Activated T-cell treated with anti-CD3 and anti-CD28 coated beads, Interleukin-2, amount 50 U/mL, for 4 hours (primary cell): ENCODE results near the gene MALRD1. TPM values are rescaled to one million over a fixed set of nuclear protein-coding genes. Genes with fewer than 3 reads are reported as not detected.
A peak's percentile ranks its signal among the peaks of the same experiment; 100 is the strongest.
"Not testable (repeated sequence)": the region's sequence is repeated elsewhere in the genome, so short reads cannot be mapped to it uniquely, and the experiment has no call there.

Experiments
- ATAC-seq, 2 donors: fragments of 200-7000 bp; cut with Tn5 transposase; one replicate each; pipeline ENCODE4 v1.10.0; 2021
- DNase-seq: peaks from one replicate; pipeline ENCODE4 v3.0.0-alpha.2; 2020
- H3K27me3 Mint-ChIP-seq: one replicate; pipeline ENCODE4 v1.8.0; 2021; ENCODE audit warnings: low read depth, mixed read lengths
- H3K36me3 Mint-ChIP-seq: one replicate; pipeline ENCODE4 v1.8.0; 2022; ENCODE audit warnings: mixed read lengths; ENCODE audit not compliant: insufficient read depth
- H3K4me1 Mint-ChIP-seq: one replicate; pipeline ENCODE4 v1.8.0; 2021; ENCODE audit warnings: low read depth, mixed read lengths
- H3K4me3 Mint-ChIP-seq: one replicate; pipeline ENCODE4 v1.8.0; 2021; ENCODE audit warnings: mild to moderate bottlenecking, moderate library complexity, mixed read lengths
- H3K9me3 Mint-ChIP-seq: one replicate; pipeline ENCODE4 v1.8.0; 2021; ENCODE audit warnings: mixed read lengths
- total RNA-seq, 3 donors: library from RNA; stranded (reverse); gene quantifications; one replicate each; pipeline ENCODE4 v1.2.1, GENCODE V29; 2021

Gene MALRD1
- total RNA-seq, 3 donors from 2014 or later: not detected

DNA sequence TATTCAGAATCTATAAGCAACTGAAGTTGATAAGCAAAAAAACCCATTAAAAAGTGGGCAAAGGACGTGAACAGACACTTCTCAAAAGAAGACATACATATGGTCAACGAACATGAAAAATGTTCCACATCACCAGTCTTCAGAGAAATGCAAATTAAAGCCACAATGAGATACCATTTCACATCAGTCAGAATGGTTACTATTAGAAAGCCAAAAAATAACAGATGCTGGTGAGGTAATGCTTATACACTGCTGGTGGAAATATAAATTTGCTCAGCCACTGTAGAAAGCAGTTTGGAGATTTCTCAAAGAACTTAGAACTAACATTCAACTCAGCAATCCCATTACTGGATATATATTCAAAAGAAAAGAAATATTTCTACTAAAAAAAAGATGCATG, 434.8 kb downstream of the MALRD1 start:
- no peak for ATAC-seq
- Mint-ChIP-seq H3K27me3 (no peaks in the 10 kb centered on the region), H3K4me1 (no peaks in the 10 kb centered on the region), H3K9me3 (peaks cover 7% of the 10 kb centered on the region), H3K4me3 (no peak overlapping the region), H3K36me3 (no peaks in the 10 kb centered on the region)
- no peak for DNase-seq

DNA sequence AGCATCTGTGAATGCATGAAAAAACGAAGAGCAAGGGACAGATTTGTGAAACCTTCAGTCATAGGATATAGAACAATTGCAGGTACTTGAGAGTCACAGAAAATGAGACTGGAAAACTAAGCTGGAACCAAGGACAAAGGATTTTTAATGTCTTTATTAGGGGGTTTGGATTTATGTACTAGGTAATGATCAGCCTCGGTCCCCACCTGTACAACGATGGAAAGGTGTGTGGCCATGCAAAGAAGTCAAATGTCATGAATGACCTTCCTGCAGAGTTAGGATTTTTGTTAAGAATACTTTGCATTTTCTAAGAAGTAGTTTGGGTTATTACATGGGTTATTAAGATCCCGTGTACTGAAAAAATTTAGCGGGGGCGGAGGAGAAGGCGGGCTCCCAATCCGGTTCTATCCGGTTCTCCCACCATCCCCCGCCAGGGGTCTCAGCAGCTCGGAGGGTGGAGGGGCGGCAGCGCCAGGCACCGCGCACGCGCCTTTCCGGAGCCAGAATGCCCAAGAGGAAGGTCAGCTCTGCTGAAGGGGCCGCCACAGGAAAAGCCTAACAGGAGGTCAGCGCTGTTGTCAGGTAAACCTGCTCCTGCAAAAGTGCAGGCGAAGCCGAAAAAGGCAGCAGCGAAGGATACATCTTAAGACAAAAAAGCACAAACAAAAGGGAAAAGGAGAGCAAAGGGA, 440.1 kb downstream of the MALRD1 start:
- ATAC-seq (no peak), DNase-seq (no peak)
- no peaks in the 10 kb centered on the region for H3K27me3 Mint-ChIP-seq
- H3K4me1 Mint-ChIP-seq: no peaks in the 10 kb centered on the region
- H3K36me3 Mint-ChIP-seq: no peaks in the 10 kb centered on the region
- H3K4me3 Mint-ChIP-seq: peak overlapping the region; percentile 11
- peaks cover 10% of the 10 kb centered on the region for H3K9me3 Mint-ChIP-seq

DNA sequence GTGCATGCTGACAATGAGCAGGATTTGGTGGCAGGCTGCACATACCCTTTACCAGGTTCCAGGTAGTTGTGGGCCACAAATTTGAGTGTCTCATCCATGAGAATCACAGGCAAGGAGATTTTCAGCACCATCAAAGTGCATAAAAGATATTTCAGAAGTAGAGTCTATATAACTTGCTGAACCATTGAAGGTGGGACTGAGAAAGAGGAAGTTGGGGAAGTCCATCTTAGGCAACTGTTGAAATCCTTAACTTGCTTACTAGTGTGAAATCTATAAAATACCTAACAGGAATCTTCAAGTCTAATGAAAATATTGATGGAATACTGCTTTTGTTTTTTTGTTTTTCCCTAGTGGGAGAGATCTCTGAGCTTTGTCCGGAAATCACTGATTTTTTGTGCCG, 442.6 kb downstream of the MALRD1 start:
- ATAC-seq: no peak
- Mint-ChIP-seq H3K4me3 (no peak overlapping the region), H3K36me3 (no peaks in the 10 kb centered on the region)

DNA sequence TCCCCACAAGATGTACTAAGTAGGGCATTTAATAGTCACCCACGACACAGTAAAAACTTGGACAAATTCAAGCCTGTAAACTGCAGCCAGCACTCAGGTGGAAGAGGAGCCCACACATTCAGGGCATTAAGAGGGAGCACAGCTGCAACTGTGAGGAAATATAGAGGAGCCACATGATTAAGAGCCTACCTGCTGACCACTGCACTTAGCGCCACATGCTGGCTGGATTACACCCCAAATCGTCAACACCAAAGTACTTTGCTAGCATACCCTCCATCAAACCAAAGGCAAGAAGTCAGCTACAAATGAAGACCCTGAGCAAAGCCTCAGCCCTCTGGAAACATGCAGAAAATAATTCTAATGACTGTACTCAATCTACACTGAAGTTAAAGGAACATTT, 445.3 kb downstream of the MALRD1 start:
- H3K4me3 Mint-ChIP-seq: no peak overlapping the region
- no peak for DNase-seq
- no peaks in the 10 kb centered on the region for H3K36me3 Mint-ChIP-seq
- H3K9me3 Mint-ChIP-seq: peaks cover 7% of the 10 kb centered on the region
- no peaks in the 10 kb centered on the region for H3K4me1 Mint-ChIP-seq
- no peak for ATAC-seq
- H3K27me3 Mint-ChIP-seq: no peaks in the 10 kb centered on the region

More for the DNA sequence above, 442.6 kb downstream of the MALRD1 start:
- Mint-ChIP-seq H3K27me3 (no peaks in the 10 kb centered on the region), H3K9me3 (peaks cover 11% of the 10 kb centered on the region), H3K4me1 (no peaks in the 10 kb centered on the region)
- no peak for DNase-seq

DNA sequence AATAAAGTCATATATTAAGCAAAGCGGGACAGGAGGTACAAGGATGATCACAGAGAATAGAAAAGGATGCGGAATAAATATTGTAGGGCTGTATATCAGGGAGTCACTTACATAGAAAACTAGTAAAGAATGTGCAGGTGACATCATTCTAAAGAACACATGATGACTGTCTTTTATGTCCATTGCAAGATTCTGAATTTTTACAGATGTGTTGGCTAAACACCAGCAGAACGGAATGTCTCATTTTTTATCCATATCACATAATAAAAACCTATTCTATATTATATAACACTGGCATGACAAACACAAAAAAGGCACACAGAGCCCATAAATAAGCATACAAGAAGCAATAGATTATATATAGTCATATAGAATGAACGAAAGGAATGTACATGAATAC, 448.4 kb downstream of the MALRD1 start:
- ATAC-seq (no peak), DNase-seq (no peak)
- no peaks in the 10 kb centered on the region for H3K27me3 Mint-ChIP-seq
- no peaks in the 10 kb centered on the region for H3K4me1 Mint-ChIP-seq
- H3K36me3 Mint-ChIP-seq: no peaks in the 10 kb centered on the region
- H3K4me3 Mint-ChIP-seq: no peak overlapping the region
- H3K9me3 Mint-ChIP-seq: peaks cover 7% of the 10 kb centered on the region

DNA sequence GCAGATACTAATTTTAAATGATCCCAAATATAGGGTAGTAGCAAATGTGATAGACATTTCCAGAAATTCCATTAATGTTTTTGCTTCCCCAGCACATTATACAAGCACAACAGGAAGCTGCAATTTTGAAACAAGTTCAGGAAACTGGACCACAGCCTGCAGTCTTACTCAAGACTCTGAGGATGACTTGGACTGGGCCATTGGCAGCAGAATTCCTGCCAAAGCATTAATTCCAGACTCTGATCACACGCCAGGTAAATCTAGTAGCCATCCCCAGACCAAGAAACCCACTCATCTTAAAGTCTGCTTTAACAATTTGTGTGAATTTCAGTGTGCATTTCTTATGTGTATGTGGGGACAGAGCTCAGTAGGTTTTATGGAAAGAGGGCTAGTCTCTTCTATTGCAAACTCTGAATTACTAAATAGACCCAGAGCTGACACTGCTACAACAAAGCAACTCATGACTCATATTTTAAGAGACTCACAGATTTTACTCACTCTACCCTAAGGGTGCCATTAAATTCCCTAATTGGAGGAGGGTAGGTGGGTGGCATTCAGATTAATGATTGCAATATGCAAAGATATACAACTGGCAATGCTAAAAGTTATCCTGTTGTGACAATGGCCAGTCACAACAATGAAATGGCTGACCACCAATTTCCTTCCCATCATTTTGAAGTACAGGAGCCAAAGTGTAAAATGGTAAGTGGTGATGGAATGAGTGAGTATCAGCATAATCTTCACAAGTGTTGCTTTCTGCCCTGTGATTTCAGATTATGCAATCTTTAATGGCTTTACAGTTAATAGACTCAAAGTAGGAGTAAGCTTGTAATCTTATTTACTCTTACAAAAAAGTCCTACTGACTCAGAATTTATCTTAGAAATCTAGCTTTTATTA, 450.0 kb downstream of the MALRD1 start:
- no peaks in the 10 kb centered on the region for H3K4me1 Mint-ChIP-seq
- ATAC-seq: no peak
- no peaks in the 10 kb centered on the region for H3K36me3 Mint-ChIP-seq
- no peak for DNase-seq
- peaks cover 4% of the 10 kb centered on the region for H3K9me3 Mint-ChIP-seq
- no peak overlapping the region for H3K4me3 Mint-ChIP-seq
- no peaks in the 10 kb centered on the region for H3K27me3 Mint-ChIP-seq

DNA sequence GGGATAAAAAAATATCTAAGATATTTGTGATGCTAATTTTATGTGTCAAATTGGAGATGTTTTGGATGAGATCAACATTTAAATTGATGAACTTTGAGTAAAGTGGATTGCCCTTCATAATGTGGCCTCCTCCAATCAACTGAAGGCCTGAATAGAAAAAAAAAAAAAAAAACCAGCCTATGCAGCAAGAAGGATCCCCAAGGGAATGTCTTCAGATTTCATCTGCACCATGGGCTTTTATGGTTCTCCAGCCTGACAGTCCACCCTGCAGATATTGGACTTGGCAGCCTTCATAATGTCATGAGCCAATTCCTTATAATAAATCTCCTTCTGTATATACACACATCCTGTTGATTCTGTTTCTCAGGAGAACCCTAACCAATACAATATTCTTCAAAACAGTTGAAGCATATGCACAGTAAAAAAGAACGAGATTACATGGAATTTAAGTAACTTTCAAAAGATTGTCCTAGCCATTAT, 450.7 kb downstream of the MALRD1 start:
- Mint-ChIP-seq H3K9me3 (peaks cover 3% of the 10 kb centered on the region), H3K4me3 (no peak overlapping the region), H3K4me1 (no peaks in the 10 kb centered on the region), H3K36me3 (no peaks in the 10 kb centered on the region), H3K27me3 (no peaks in the 10 kb centered on the region)
- DNase-seq (no peak), ATAC-seq (no peak)

DNA sequence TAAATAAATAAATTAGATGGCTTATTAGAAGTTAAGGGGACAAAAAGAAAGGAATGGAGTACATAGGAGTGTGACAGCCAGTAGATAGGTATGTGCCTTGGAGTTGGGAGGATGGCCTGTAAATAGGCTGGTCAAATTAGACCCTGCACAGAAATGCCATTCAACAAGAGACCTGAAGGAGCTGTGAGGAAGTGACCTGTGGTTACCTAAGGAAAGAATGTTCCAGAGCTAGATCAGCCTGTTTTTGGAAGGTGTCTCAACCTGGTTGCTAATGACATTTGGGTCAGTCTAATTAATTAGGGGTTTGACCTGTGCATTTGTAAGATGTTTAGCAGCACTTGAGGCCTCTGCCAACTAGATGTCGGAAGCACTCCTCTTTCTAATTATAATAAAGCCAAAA, 452.4 kb downstream of the MALRD1 start:
- ATAC-seq (no peak), DNase-seq (no peak)
- Mint-ChIP-seq H3K27me3 (no peaks in the 10 kb centered on the region), H3K4me3 (no peak overlapping the region), H3K9me3 (no peaks in the 10 kb centered on the region), H3K4me1 (no peaks in the 10 kb centered on the region), H3K36me3 (no peaks in the 10 kb centered on the region)

DNA sequence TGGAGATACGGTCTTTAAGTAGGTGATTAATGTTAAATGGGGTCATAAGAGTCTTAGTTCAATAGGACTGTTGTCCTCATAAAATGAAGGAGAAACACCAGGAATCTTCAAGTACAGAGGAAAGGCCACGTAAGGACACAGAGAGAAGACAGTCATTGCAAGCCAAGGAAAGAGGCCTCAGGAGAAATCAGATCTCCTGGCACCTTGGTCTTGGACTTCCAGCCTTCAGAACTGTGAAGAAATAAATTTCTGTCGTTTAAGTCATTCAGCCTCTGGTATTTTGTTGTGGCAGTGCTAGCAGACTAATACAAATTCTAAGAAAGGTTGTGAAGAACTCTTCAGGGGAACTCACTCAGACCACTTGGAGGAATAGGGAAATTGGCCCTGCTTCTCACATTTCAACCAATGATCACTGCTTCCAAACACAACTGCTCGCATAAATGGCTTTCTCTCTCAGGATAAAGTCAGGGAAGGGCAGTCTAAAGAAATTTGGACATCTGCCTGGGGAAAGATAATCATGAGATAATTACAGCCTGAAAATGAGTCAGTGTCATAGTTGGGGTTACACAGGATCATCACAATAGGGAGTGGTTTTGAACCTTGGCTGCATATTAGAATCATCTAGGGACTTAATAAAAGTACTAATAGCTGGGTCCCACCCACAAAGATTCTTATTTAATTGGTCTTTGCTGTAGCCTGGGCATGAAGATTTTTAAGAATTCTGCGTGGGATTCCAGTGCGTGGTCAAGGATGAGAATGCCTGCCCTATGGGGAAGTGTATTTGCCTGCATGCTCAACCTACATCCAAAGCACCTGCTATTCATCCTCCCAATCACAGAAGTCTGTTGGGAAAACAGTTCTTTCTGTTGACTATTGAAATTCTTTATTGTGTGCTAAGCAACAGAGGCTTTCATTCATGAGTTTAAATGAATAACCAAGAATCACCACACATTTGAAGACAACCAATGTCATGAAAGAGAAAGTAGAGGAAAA, 457.0 kb downstream of the MALRD1 start:
- H3K4me1 Mint-ChIP-seq: no peaks in the 10 kb centered on the region
- ATAC-seq (no peak), DNase-seq (no peak)
- H3K9me3 Mint-ChIP-seq: peaks cover 9% of the 10 kb centered on the region
- H3K4me3 Mint-ChIP-seq: no peak overlapping the region
- no peaks in the 10 kb centered on the region for H3K27me3 Mint-ChIP-seq
- no peaks in the 10 kb centered on the region for H3K36me3 Mint-ChIP-seq

DNA sequence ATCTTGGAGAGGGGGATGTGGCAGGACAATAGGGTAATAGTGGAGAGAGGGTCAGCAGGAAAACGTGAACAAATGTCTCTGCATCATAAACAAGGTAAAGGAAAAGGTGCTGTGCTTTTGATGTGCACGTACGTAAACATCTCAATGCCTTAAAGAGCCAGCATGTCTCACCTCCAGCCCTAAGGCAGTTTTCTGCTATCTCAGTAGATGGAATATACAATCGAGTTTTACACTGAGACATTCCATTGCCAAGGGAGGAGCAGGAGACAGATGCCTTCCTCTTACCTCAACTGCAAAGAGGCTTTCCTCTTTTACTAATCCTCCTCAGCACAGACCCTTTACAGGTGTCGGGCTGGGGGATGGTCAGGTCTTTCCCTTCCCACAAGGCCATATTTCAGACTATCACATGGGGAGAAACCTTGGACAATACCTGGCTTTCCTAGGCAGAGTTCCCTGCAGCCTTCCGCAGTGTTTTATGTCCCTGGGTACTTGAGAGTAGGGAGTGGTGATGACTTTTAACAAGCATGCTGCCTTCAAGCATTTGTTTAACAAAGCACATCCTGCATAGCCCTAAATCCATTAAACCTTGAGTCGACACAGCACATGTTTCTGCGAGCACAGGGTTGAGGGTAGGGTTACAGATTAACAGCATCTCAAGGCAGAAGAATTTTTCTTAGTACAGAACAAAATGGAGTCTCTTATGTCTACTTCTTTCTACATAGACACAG, 461.6 kb downstream of the MALRD1 start:
- H3K4me1 Mint-ChIP-seq, H3K36me3 Mint-ChIP-seq, ATAC-seq, H3K4me3 Mint-ChIP-seq, DNase-seq, H3K27me3 Mint-ChIP-seq: not testable (repeated sequence)
- H3K9me3 Mint-ChIP-seq: peaks cover 16% of the 10 kb centered on the region

DNA sequence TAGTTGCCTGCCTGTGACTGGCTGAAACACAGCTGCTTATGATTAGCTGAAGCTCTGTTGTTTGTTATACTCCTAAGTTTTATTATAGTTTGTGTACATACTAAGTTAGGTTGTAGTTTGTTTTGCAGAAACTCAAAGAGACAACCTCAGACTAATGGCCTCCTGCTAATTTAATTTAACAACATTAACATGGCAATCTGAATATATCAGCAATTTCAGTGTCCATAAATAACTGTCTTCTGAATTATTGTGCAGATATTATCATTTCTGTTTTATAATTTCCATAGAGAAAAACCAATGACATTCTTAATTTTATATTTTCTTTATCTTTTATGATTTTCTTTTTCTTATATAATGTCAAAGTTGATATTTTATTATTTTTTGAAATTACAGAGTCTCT, 469.5 kb downstream of the MALRD1 start:
- H3K36me3 Mint-ChIP-seq: no peaks in the 10 kb centered on the region
- no peak for DNase-seq
- no peak overlapping the region for H3K4me3 Mint-ChIP-seq
- H3K27me3 Mint-ChIP-seq: no peaks in the 10 kb centered on the region
- H3K9me3 Mint-ChIP-seq: peaks cover 3% of the 10 kb centered on the region
- no peaks in the 10 kb centered on the region for H3K4me1 Mint-ChIP-seq
- ATAC-seq: no peak

DNA sequence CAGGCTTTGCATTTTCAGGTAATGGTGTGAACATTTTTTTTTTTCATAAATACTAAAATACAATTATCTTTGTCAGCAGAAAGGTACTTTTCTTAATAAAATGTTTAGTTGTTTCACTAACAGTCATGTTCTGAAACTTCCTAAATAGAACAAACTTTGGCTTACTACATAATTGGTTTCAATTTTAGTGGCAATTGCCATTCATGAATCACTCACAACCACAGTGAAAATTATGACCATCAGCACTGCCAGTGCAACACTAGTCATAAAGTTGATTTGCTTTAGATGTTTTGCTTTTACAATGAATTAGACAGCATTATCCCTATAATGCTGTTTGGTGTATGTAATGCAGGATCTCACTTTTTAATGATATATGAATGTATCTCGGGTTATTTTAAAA, 470.0 kb downstream of the MALRD1 start:
- no peak for ATAC-seq
- H3K4me3 Mint-ChIP-seq: no peak overlapping the region

DNA sequence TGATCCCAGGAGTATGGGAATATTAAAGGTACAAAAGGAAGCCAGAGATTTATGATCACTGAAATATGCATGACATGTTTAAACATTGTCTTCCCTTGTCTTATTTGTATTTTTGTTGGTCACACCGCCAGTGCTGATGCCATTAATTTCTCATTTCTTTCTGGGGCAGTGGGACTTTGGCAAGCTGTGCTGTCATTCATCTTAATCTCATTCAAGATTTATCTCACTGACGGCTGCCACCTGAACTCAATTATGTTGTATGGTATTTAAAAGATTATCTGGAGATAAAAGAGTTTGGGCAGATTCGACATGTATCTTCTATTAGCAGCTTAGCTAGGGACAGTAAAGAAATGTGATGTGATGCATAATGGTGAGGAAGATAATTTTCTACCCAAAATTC, 482.7 kb downstream of the MALRD1 start:
- no peak for DNase-seq
- no peak for ATAC-seq
- peaks cover 7% of the 10 kb centered on the region for H3K9me3 Mint-ChIP-seq
- no peaks in the 10 kb centered on the region for H3K27me3 Mint-ChIP-seq
- no peaks in the 10 kb centered on the region for H3K4me1 Mint-ChIP-seq
- H3K4me3 Mint-ChIP-seq: no peak overlapping the region
- no peaks in the 10 kb centered on the region for H3K36me3 Mint-ChIP-seq

More for the DNA sequence above, 470.0 kb downstream of the MALRD1 start:
- H3K9me3 Mint-ChIP-seq: peaks cover 3% of the 10 kb centered on the region
- no peaks in the 10 kb centered on the region for H3K4me1 Mint-ChIP-seq
- H3K36me3 Mint-ChIP-seq: no peaks in the 10 kb centered on the region
- H3K27me3 Mint-ChIP-seq: no peaks in the 10 kb centered on the region
- no peak for DNase-seq
